ENCODE measurements around the gene ABCC6. TPM values are rescaled to one million over a fixed set of nuclear protein-coding genes. Genes with fewer than 3 reads are reported as not detected.
A peak's percentile ranks its signal among the peaks of the same experiment; 100 is the strongest.

ABCC6 gene
- total RNA-seq, 1 experiment from 2014 or later = not detected

GRCh38 chr16:16145286-16145685 lies 78.0 kb downstream of the ABCC6 start:
- H3K9me2 ChIP-seq (replicated peaks; ENCODE audit: insufficient read depth, low read length) = no peaks in the 10 kb centered on the region
- H3K9me3 ChIP-seq (ENCODE audit: low read length) = no peaks in the 10 kb centered on the region
- DNase-seq = no peak
- no peak overlapping the region for H3K4me3 ChIP-seq (ENCODE audit: low read length)
- no peaks in the 10 kb centered on the region for H4K20me1 ChIP-seq (ENCODE audit: insufficient read depth, low read depth, low read length)
- no peaks in the 10 kb centered on the region for H3K79me2 ChIP-seq (ENCODE audit: low read length)
- H3K4me2 ChIP-seq (ENCODE audit: low read depth, low read length, poor library complexity, severe bottlenecking) = no peak overlapping the region
- no peak overlapping the region for H3K27ac ChIP-seq (ENCODE audit: low read length)
- no peak overlapping the region for H3K9ac ChIP-seq (ENCODE audit: low read length)
- no peak overlapping the region for H2AFZ ChIP-seq (ENCODE audit: low read length)
- no peaks in the 10 kb centered on the region for H3K4me1 ChIP-seq (ENCODE audit: low read length)
- no peaks in the 10 kb centered on the region for H3K27me3 ChIP-seq (ENCODE audit: low read length)
- peaks cover 11% of the 10 kb centered on the region for H3K36me3 ChIP-seq (ENCODE audit: insufficient read depth, low read length)

GRCh38 chr16:16144416-16144815 lies 78.9 kb downstream of the ABCC6 start:
- DNase-seq = no peak
- Histone ChIP-seq H3K4me2 (ENCODE audit: low read depth, low read length, poor library complexity, severe bottlenecking) (no peak overlapping the region), H3K4me3 (ENCODE audit: low read length) (no peak overlapping the region), H3K27ac (ENCODE audit: low read length) (no peak overlapping the region), H3K9me3 (ENCODE audit: low read length) (no peaks in the 10 kb centered on the region), H3K4me1 (ENCODE audit: low read length) (no peaks in the 10 kb centered on the region), H2AFZ (ENCODE audit: low read length) (no peak overlapping the region), H3K27me3 (ENCODE audit: low read length) (no peaks in the 10 kb centered on the region), H3K9me2 (replicated peaks; ENCODE audit: insufficient read depth, low read length) (no peaks in the 10 kb centered on the region), H3K9ac (ENCODE audit: low read length) (no peak overlapping the region), H4K20me1 (ENCODE audit: insufficient read depth, low read depth, low read length) (no peaks in the 10 kb centered on the region), H3K36me3 (ENCODE audit: insufficient read depth, low read length) (peaks cover 11% of the 10 kb centered on the region), H3K79me2 (ENCODE audit: low read length) (no peaks in the 10 kb centered on the region)

GRCh38 chr16:16143931-16144330 lies 79.4 kb downstream of the ABCC6 start:
- Histone ChIP-seq H3K27me3 (ENCODE audit: low read length) (no peaks in the 10 kb centered on the region), H3K9me2 (replicated peaks; ENCODE audit: insufficient read depth, low read length) (no peaks in the 10 kb centered on the region), H3K9ac (ENCODE audit: low read length) (no peak overlapping the region), H3K9me3 (ENCODE audit: low read length) (no peaks in the 10 kb centered on the region), H3K4me1 (ENCODE audit: low read length) (no peaks in the 10 kb centered on the region), H3K79me2 (ENCODE audit: low read length) (no peaks in the 10 kb centered on the region), H3K27ac (ENCODE audit: low read length) (no peak overlapping the region), H3K36me3 (ENCODE audit: insufficient read depth, low read length) (peaks cover 11% of the 10 kb centered on the region), H3K4me2 (ENCODE audit: low read depth, low read length, poor library complexity, severe bottlenecking) (no peak overlapping the region), H2AFZ (ENCODE audit: low read length) (no peak overlapping the region), H3K4me3 (ENCODE audit: low read length) (no peak overlapping the region), H4K20me1 (ENCODE audit: insufficient read depth, low read depth, low read length) (no peaks in the 10 kb centered on the region)
- no peak for DNase-seq

GRCh38 chr16:16143038-16143763 lies 80.1 kb downstream of the ABCC6 start:
- Histone ChIP-seq H3K9me2 (replicated peaks; ENCODE audit: insufficient read depth, low read length) (no peaks in the 10 kb centered on the region), H4K20me1 (ENCODE audit: insufficient read depth, low read depth, low read length) (no peaks in the 10 kb centered on the region), H3K4me2 (ENCODE audit: low read depth, low read length, poor library complexity, severe bottlenecking) (no peak overlapping the region), H2AFZ (ENCODE audit: low read length) (no peak overlapping the region), H3K27me3 (ENCODE audit: low read length) (no peaks in the 10 kb centered on the region), H3K9me3 (ENCODE audit: low read length) (no peaks in the 10 kb centered on the region), H3K9ac (ENCODE audit: low read length) (no peak overlapping the region), H3K79me2 (ENCODE audit: low read length) (no peaks in the 10 kb centered on the region), H3K36me3 (ENCODE audit: insufficient read depth, low read length) (peaks cover 15% of the 10 kb centered on the region), H3K4me1 (ENCODE audit: low read length) (no peaks in the 10 kb centered on the region), H3K27ac (ENCODE audit: low read length) (no peak overlapping the region), H3K4me3 (ENCODE audit: low read length) (no peak overlapping the region)
- DNase-seq = peak; percentile 69

- DNase-seq = no peak
- no peak overlapping the region for H2AFZ ChIP-seq (ENCODE audit: low read length)
- peaks cover 22% of the 10 kb centered on the region for H3K36me3 ChIP-seq (ENCODE audit: insufficient read depth, low read length)
These were observed 81.4 kb downstream of the ABCC6 start for GRCh38 chr16:16141784-16142396.

GRCh38 chr16:16141141-16141540 lies 82.2 kb downstream of the ABCC6 start:
- no peak for DNase-seq
- Histone ChIP-seq H3K9me2 (replicated peaks; ENCODE audit: insufficient read depth, low read length) (no peaks in the 10 kb centered on the region), H2AFZ (ENCODE audit: low read length) (no peak overlapping the region), H3K27me3 (ENCODE audit: low read length) (no peaks in the 10 kb centered on the region), H3K9me3 (ENCODE audit: low read length) (no peaks in the 10 kb centered on the region), H3K4me1 (ENCODE audit: low read length) (no peaks in the 10 kb centered on the region), H3K79me2 (ENCODE audit: low read length) (no peaks in the 10 kb centered on the region), H4K20me1 (ENCODE audit: insufficient read depth, low read depth, low read length) (no peaks in the 10 kb centered on the region), H3K4me3 (ENCODE audit: low read length) (no peak overlapping the region), H3K27ac (ENCODE audit: low read length) (no peak overlapping the region), H3K36me3 (ENCODE audit: insufficient read depth, low read length) (peaks cover 23% of the 10 kb centered on the region), H3K9ac (ENCODE audit: low read length) (no peak overlapping the region), H3K4me2 (ENCODE audit: low read depth, low read length, poor library complexity, severe bottlenecking) (no peak overlapping the region)

More at GRCh38 chr16:16141784-16142396, 81.4 kb downstream of the ABCC6 start:
- no peak overlapping the region for H3K4me3 ChIP-seq (ENCODE audit: low read length)
- H4K20me1 ChIP-seq (ENCODE audit: insufficient read depth, low read depth, low read length) = no peaks in the 10 kb centered on the region
- no peaks in the 10 kb centered on the region for H3K9me2 ChIP-seq (replicated peaks; ENCODE audit: insufficient read depth, low read length)
- H3K9me3 ChIP-seq (ENCODE audit: low read length) = no peaks in the 10 kb centered on the region
- H3K27me3 ChIP-seq (ENCODE audit: low read length) = no peaks in the 10 kb centered on the region
- no peak overlapping the region for H3K4me2 ChIP-seq (ENCODE audit: low read depth, low read length, poor library complexity, severe bottlenecking)
- no peak overlapping the region for H3K9ac ChIP-seq (ENCODE audit: low read length)
- no peak overlapping the region for H3K27ac ChIP-seq (ENCODE audit: low read length)
- H3K4me1 ChIP-seq (ENCODE audit: low read length) = no peaks in the 10 kb centered on the region
- H3K79me2 ChIP-seq (ENCODE audit: low read length) = no peaks in the 10 kb centered on the region

GRCh38 chr16:16140537-16140936 lies 82.8 kb downstream of the ABCC6 start:
- Histone ChIP-seq H2AFZ (ENCODE audit: low read length) (no peak overlapping the region), H3K9me3 (ENCODE audit: low read length) (no peaks in the 10 kb centered on the region), H3K4me3 (ENCODE audit: low read length) (no peak overlapping the region), H3K36me3 (ENCODE audit: insufficient read depth, low read length) (peaks cover 26% of the 10 kb centered on the region), H3K79me2 (ENCODE audit: low read length) (no peaks in the 10 kb centered on the region), H4K20me1 (ENCODE audit: insufficient read depth, low read depth, low read length) (no peaks in the 10 kb centered on the region), H3K9me2 (replicated peaks; ENCODE audit: insufficient read depth, low read length) (no peaks in the 10 kb centered on the region), H3K4me1 (ENCODE audit: low read length) (no peaks in the 10 kb centered on the region), H3K9ac (ENCODE audit: low read length) (no peak overlapping the region), H3K4me2 (ENCODE audit: low read depth, low read length, poor library complexity, severe bottlenecking) (no peak overlapping the region), H3K27me3 (ENCODE audit: low read length) (no peaks in the 10 kb centered on the region), H3K27ac (ENCODE audit: low read length) (no peak overlapping the region)
- DNase-seq = no peak

GRCh38 chr16:16139806-16140205 lies 83.5 kb downstream of the ABCC6 start:
- no peaks in the 10 kb centered on the region for H4K20me1 ChIP-seq (ENCODE audit: insufficient read depth, low read depth, low read length)
- no peak overlapping the region for H3K9ac ChIP-seq (ENCODE audit: low read length)
- no peak overlapping the region for H3K27ac ChIP-seq (ENCODE audit: low read length)
- DNase-seq = no peak
- no peak overlapping the region for H2AFZ ChIP-seq (ENCODE audit: low read length)
- no peaks in the 10 kb centered on the region for H3K9me2 ChIP-seq (replicated peaks; ENCODE audit: insufficient read depth, low read length)
- H3K4me3 ChIP-seq (ENCODE audit: low read length) = no peak overlapping the region
- H3K4me2 ChIP-seq (ENCODE audit: low read depth, low read length, poor library complexity, severe bottlenecking) = no peak overlapping the region
- H3K4me1 ChIP-seq (ENCODE audit: low read length) = no peaks in the 10 kb centered on the region
- H3K27me3 ChIP-seq (ENCODE audit: low read length) = no peaks in the 10 kb centered on the region
- H3K36me3 ChIP-seq (ENCODE audit: insufficient read depth, low read length) = peaks cover 26% of the 10 kb centered on the region
- no peaks in the 10 kb centered on the region for H3K9me3 ChIP-seq (ENCODE audit: low read length)
- H3K79me2 ChIP-seq (ENCODE audit: low read length) = no peaks in the 10 kb centered on the region

Measured in Karpas-422 (cell line).